Cardiac muscle cell (in vitro differentiated cells and primary cell): Measurements from ENCODE around the gene DOCK10. TPM values are rescaled to one million over a fixed set of nuclear protein-coding genes. Genes with fewer than 3 reads are reported as not detected.
"Not testable (repeated sequence)": the region's sequence is repeated elsewhere in the genome, so short reads cannot be mapped to it uniquely, and the experiment has no call there.

Source experiments
- DNase-seq, 2 donors: peaks; one replicate each; pipeline versions ENCODE4 v3.0.0 to v3.0.0-alpha.2; 2010 to 2017; ENCODE audit warnings: low read depth in 1 of 2, low spot score in 1 of 2
- H3K27ac ChIP-seq: fragments of 200-600 bp; sonication (generic); 2 replicates; pipeline ENCODE4 v1.5.1; 2016
- H3K27me3 ChIP-seq: fragments of 200-600 bp; sonication (generic); 2 replicates; pipeline ENCODE4 v1.6.0; 2016; ENCODE audit warnings: control low read depth
- H3K36me3 ChIP-seq: fragments of 200-600 bp; sonication (generic); 2 replicates; pipeline ENCODE4 v1.5.1; 2016; ENCODE audit warnings: control low read depth
- H3K4me1 ChIP-seq: fragments of 200-600 bp; sonication (generic); 2 replicates; pipeline ENCODE4 v1.8.1; 2017; ENCODE audit warnings: low read depth, mild to moderate bottlenecking, mixed run types
- H3K4me3 ChIP-seq: fragments of 200-600 bp; sonication (generic); 2 replicates; pipeline ENCODE4 v1.5.1; 2016; ENCODE audit warnings: mild to moderate bottlenecking
- H3K9me3 ChIP-seq: fragments of 200-600 bp; sonication (generic); 2 replicates; pipeline ENCODE4 v1.5.1; 2017; ENCODE audit warnings: low read depth, mild to moderate bottlenecking, control low read depth
- polyA plus RNA-seq: library from polyadenylated mRNA; unstranded; fragments of >200 nt; fragmentation: Nextera tagmentation; extraction: Ambion mirVana; gene quantifications from 2 replicates; pipeline ENCODE4 v1.2.1, GENCODE V29; 2016
- total RNA-seq: library from RNA; depleted of rRNA; stranded (reverse); fragments of >200 nt; gene quantifications from 2 replicates; pipeline ENCODE4 v1.2.3, GENCODE V29; 2016
- TF ChIP-seq, protein P1 (sequence below): IDR thresholded peaks from 2 replicates; pipeline ENCODE4 v1.5.1; 2012; ENCODE audit warnings: low read depth, mild to moderate bottlenecking, low read length

The DOCK10 gene
- total and polyA plus RNA-seq, 2 experiments from 2014 or later = not detected

DNA sequence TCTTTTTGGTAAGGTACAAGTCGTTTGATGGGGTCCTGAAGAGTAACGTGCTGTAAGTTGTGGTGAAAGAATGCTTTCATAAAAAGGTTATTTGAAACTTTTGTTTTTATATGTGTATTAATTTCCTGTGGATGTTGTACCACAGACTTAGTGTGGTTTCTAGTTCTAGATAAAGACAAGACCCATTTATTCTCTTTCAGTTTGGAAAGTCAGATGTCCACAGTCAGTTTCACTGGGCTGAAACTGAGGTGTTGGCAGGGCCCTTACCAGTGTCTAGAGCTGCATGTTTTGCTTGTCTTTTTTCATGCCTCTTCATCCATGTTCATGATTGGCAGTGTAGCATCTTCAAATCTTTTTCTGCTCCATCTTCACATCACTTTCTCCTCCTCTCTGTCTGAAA, 22.1 kb upstream of the DOCK10 start:
- TF ChIP-seq, protein P1, sequence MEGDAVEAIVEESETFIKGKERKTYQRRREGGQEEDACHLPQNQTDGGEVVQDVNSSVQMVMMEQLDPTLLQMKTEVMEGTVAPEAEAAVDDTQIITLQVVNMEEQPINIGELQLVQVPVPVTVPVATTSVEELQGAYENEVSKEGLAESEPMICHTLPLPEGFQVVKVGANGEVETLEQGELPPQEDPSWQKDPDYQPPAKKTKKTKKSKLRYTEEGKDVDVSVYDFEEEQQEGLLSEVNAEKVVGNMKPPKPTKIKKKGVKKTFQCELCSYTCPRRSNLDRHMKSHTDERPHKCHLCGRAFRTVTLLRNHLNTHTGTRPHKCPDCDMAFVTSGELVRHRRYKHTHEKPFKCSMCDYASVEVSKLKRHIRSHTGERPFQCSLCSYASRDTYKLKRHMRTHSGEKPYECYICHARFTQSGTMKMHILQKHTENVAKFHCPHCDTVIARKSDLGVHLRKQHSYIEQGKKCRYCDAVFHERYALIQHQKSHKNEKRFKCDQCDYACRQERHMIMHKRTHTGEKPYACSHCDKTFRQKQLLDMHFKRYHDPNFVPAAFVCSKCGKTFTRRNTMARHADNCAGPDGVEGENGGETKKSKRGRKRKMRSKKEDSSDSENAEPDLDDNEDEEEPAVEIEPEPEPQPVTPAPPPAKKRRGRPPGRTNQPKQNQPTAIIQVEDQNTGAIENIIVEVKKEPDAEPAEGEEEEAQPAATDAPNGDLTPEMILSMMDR = no peak
- Histone ChIP-seq H3K27ac (no peak overlapping the region), H3K4me3 (no peak overlapping the region), H3K27me3 (no peaks in the 10 kb centered on the region), H3K36me3 (no peaks in the 10 kb centered on the region), H3K4me1 (no peaks in the 10 kb centered on the region), H3K9me3 (no peaks in the 10 kb centered on the region)
- DNase-seq = no peak

DNA sequence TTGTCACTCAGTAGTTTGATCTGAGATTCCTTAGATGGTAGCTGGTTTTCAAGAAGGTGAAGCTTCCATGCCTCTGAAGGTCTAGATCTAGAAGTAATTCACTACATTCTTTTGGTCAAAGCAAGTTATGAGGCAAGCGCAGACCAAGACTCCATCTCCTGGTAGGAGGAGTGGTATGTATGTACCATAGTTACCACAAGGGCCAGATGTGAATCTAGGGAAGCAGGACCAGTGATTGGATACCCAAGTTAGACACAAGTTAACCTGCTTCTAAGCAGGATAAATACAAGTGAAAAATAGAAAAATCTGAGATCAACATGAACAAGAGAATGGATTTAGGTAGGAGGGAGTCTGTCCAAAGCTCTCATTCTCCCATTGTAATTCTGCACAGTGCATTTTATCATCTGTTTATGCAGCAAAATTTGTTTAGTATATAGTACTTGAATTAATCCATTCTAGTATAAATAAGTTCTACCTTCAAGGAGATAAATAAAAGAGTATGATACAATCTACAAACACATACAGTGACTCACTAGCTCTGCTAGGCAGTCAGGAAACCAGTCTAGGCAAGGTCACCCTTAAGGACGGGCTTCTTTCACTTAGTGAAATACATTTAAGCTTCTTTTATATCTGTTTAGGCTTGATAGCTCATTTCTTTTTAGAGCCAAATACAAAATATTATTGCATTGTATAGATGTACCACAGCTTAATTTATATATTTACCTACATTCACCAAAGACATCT, 14.2 kb upstream of the DOCK10 start:
- Histone ChIP-seq H3K27ac (no peak overlapping the region), H3K27me3 (no peaks in the 10 kb centered on the region), H3K9me3 (no peaks in the 10 kb centered on the region), H3K36me3 (no peaks in the 10 kb centered on the region), H3K4me1 (no peaks in the 10 kb centered on the region), H3K4me3 (no peak overlapping the region)
- TF ChIP-seq, protein P1 = no peak
- DNase-seq = no peak

DNA sequence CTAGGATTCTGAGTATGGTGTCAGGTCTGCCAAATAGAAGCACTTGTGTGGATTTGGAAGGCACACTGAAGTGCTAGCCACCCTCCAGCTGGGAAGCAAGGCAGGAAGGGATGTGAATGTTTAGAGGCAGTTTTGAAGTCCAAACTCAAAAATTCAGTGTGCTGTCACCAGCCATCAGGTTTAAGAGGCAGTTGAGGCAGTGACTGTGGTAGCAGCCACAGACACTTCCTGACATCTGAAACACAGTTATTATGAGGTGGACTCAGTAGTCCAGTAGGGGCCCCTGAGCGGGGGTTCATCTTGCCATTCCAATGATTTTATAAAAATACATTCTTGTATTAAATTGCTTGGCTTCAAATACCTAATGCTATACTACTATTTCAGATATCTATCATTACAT, 13.4 kb upstream of the DOCK10 start:
- Histone ChIP-seq H3K36me3 (no peaks in the 10 kb centered on the region), H3K27me3 (no peaks in the 10 kb centered on the region), H3K4me1 (no peaks in the 10 kb centered on the region), H3K4me3 (no peak overlapping the region), H3K9me3 (no peaks in the 10 kb centered on the region), H3K27ac (no peak overlapping the region)
- DNase-seq = no peak
- TF ChIP-seq, protein P1 = no peak

DNA sequence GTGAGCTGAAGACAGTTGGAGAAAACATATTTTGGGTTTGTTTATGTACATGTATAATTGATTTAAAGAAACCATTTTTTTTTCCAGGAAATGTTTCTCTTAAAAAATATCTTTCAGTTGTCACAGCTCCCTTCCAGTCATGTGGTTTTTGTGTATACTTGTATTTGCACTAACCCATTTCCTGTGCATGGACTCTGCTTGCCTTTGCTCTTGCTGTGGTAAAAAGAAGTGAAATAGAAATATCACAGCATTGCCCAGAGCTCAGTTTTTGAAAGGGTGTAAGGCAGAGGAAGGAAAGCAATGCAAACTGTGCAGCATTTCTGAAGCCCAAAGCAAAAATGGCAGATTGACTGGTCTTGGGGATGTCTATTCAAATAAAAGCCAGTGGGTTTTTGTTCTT, 10.4 kb upstream of the DOCK10 start:
- no peaks in the 10 kb centered on the region for H3K9me3 ChIP-seq
- TF ChIP-seq, protein P1 = no peak
- no peak overlapping the region for H3K27ac ChIP-seq
- H3K27me3 ChIP-seq = peaks cover 7% of the 10 kb centered on the region
- no peak overlapping the region for H3K4me3 ChIP-seq
- H3K4me1 ChIP-seq = no peaks in the 10 kb centered on the region
- DNase-seq = no peak
- H3K36me3 ChIP-seq = no peaks in the 10 kb centered on the region

DNA sequence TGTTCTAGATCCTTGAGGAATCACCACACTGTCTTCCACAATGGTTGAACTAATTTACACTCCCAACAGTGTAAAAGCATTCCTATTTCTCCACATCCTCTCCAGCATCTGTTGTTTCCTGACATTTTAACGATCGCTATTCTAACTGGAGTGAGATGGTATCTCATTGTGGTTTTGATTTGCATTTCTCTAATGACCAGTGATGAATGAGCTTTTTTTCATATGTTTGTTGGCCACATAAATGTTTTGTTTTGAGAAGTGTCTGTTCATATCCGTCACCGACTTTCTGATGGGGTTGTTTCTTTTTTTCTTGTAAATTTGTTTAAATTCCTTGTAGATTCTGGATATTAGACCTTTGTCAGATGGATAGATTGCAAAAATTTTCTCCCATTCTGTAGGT, 5.2 kb upstream of the DOCK10 start:
- not testable (repeated sequence) for H3K4me3 ChIP-seq, H3K27ac ChIP-seq, DNase-seq, H3K36me3 ChIP-seq, H3K9me3 ChIP-seq, H3K4me1 ChIP-seq
- H3K27me3 ChIP-seq = peaks cover 58% of the 10 kb centered on the region

DNA sequence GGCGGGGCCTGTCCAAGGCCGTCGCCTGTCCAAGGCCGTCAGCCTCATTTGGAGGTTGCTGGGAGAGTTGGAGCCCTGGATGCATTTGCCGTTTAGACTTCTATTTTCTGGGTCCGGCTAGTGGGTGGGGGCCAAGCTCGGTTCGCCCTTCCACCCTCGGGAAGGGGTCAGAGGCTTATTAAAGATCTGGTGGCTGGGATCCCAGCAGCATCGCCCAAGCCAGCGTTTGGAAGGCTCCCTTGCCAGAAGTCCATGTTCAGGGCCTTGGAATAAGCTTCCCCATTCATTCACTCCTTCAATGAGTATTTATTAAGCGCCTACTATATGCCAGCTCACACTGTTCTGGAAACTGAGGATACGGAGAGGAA, 516 bp upstream of the DOCK10 start:
- H3K4me3 ChIP-seq = peak overlapping the region; percentile 35
- peaks cover 98% of the 10 kb centered on the region for H3K27me3 ChIP-seq
- no peak for DNase-seq
- TF ChIP-seq, protein P1 = no peak
- H3K4me1 ChIP-seq = no peaks in the 10 kb centered on the region
- no peaks in the 10 kb centered on the region for H3K9me3 ChIP-seq
- no peak overlapping the region for H3K27ac ChIP-seq
- H3K36me3 ChIP-seq = no peaks in the 10 kb centered on the region
